Measurements from ENCODE around the gene SLC39A11. TPM values are rescaled to one million over a fixed set of nuclear protein-coding genes. Genes with fewer than 3 reads are reported as not detected.

The SLC39A11 gene
- total RNA-seq, 1 donor from 2014 or later, result 13.2 TPM

DNA sequence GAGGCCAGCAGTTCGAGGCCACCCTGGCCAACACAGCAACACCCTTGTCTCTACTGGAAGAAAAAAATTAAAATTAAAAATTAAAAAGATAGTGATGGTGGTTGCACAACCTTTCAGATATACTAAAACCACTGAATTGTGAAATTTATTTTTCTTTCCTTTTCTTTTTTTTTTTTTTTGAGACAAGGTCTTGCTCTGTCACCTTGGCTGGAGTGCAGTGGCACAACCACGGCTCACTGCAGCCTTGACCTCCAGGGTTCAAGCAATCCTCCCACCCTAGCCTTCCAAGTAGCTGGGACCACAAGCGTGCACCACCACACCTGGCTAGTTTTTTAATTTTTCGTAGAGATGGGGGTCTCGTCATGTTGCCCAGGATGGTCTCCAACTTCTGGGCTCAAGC, 254.4 kb downstream of the SLC39A11 start:
- no peak for TF ChIP-seq CTCF (IDR thresholded peaks at IDR 0.05; ENCODE audit: unreplicated experiment)
- Mint-ChIP-seq H3K27ac (ENCODE audit: unreplicated experiment) (no peak overlapping the region), H3K4me3 (ENCODE audit: unreplicated experiment) (no peak overlapping the region), H3K36me3 (ENCODE audit: low read depth, unreplicated experiment) (peaks cover 6% of the 10 kb centered on the region), H3K27me3 (ENCODE audit: unreplicated experiment) (peaks cover 1% of the 10 kb centered on the region), H3K4me1 (ENCODE audit: unreplicated experiment) (no peaks in the 10 kb centered on the region), H3K9me3 (ENCODE audit: unreplicated experiment) (no peaks in the 10 kb centered on the region)
- no peak for DNase-seq (ENCODE audit: low spot score)

DNA sequence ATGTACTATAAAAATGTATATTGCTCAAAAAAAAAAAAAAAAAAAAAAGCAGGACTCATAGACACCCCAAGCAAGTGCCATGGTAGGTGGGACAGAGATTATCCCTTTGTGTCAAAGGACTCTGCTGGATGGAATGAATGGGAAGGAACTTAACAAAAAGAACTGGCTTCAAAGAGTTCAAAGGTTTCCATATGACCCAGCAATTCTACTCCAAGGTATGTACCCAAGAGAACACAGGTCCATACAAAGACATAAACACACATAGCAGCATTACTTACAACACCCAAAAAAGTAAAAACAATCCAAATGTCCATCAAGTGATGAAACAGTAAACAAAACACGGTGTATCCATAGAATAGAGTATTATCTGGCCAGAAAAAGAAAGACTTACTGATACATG, 255.2 kb downstream of the SLC39A11 start:
- peaks cover 1% of the 10 kb centered on the region for H3K27me3 Mint-ChIP-seq (ENCODE audit: unreplicated experiment)
- H3K9me3 Mint-ChIP-seq (ENCODE audit: unreplicated experiment), result no peaks in the 10 kb centered on the region
- no peak overlapping the region for H3K4me3 Mint-ChIP-seq (ENCODE audit: unreplicated experiment)
- DNase-seq (ENCODE audit: low spot score), result no peak
- TF ChIP-seq CTCF (IDR thresholded peaks at IDR 0.05; ENCODE audit: unreplicated experiment), result no peak
- H3K27ac Mint-ChIP-seq (ENCODE audit: unreplicated experiment), result no peak overlapping the region
- peaks cover 6% of the 10 kb centered on the region for H3K36me3 Mint-ChIP-seq (ENCODE audit: low read depth, unreplicated experiment)
- H3K4me1 Mint-ChIP-seq (ENCODE audit: unreplicated experiment), result no peaks in the 10 kb centered on the region

DNA sequence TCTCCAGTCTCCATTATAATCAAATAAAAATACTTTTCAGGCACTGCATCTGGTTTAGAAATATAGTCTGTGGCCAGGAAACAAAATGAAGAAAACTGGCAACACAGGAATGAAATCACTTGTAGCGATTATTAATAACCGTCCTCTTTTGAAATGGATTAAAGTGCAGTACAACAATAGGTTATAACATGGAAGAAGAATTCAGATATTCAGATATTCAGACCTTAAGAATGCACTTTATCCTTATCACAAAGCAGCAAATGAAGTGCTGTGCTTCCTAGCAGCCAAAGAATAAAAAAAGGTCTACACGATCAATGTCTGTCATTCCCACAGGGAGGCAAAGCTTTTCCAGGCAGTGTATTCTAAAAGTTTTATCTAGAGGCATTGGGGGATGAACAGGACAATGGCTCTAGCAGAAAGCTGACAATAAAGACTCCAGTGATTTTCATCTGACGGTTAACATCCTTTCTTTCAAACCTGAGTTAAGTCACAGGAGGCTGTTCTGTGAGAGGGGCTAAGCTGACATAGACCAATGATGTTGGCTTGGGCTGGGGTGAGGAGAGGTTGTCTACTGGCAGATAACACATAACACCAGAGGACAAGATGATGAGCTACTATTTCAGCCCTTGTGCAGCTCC, 259.2 kb downstream of the SLC39A11 start:
- Mint-ChIP-seq H3K27ac (ENCODE audit: unreplicated experiment) (no peak overlapping the region), H3K9me3 (ENCODE audit: unreplicated experiment) (no peaks in the 10 kb centered on the region), H3K36me3 (ENCODE audit: low read depth, unreplicated experiment) (no peaks in the 10 kb centered on the region), H3K4me3 (ENCODE audit: unreplicated experiment) (no peak overlapping the region), H3K4me1 (ENCODE audit: unreplicated experiment) (no peaks in the 10 kb centered on the region), H3K27me3 (ENCODE audit: unreplicated experiment) (peaks cover 1% of the 10 kb centered on the region)
- no peak for TF ChIP-seq CTCF (IDR thresholded peaks at IDR 0.05; ENCODE audit: unreplicated experiment)
- DNase-seq (ENCODE audit: low spot score), result no peak

- Mint-ChIP-seq H3K4me3 (ENCODE audit: unreplicated experiment) (no peak overlapping the region), H3K36me3 (ENCODE audit: low read depth, unreplicated experiment) (no peaks in the 10 kb centered on the region), H3K27ac (ENCODE audit: unreplicated experiment) (no peak overlapping the region), H3K9me3 (ENCODE audit: unreplicated experiment) (no peaks in the 10 kb centered on the region), H3K4me1 (ENCODE audit: unreplicated experiment) (no peaks in the 10 kb centered on the region), H3K27me3 (ENCODE audit: unreplicated experiment) (peaks cover 1% of the 10 kb centered on the region)
- no peak for DNase-seq (ENCODE audit: low spot score)
- TF ChIP-seq CTCF (IDR thresholded peaks at IDR 0.05; ENCODE audit: unreplicated experiment), result no peak
These were observed 260.2 kb downstream of the SLC39A11 start for GRCh38 chr17:72832306-72832705.

- H3K4me1 Mint-ChIP-seq (ENCODE audit: unreplicated experiment), result no peaks in the 10 kb centered on the region
- H3K27ac Mint-ChIP-seq (ENCODE audit: unreplicated experiment), result no peak overlapping the region
- TF ChIP-seq CTCF (IDR thresholded peaks at IDR 0.05; ENCODE audit: unreplicated experiment), result no peak
- no peaks in the 10 kb centered on the region for H3K27me3 Mint-ChIP-seq (ENCODE audit: unreplicated experiment)
- peaks cover under 1% of the 10 kb centered on the region for H3K9me3 Mint-ChIP-seq (ENCODE audit: unreplicated experiment)
- peaks cover 6% of the 10 kb centered on the region for H3K36me3 Mint-ChIP-seq (ENCODE audit: low read depth, unreplicated experiment)
- DNase-seq (ENCODE audit: low spot score), result no peak
- no peak overlapping the region for H3K4me3 Mint-ChIP-seq (ENCODE audit: unreplicated experiment)
These were observed 262.6 kb downstream of the SLC39A11 start for GRCh38 chr17:72829883-72830282.
